HUES48 (cell line): ENCODE data around the gene NOC4L.
"Not testable (repeated sequence)": the region's sequence is repeated elsewhere in the genome, so short reads cannot be mapped to it uniquely, and the experiment has no call there.

Source experiments
- H3K27ac ChIP-seq: one replicate; pipeline ENCODE4 v1.7.0; 2013; ENCODE audit warnings: low read depth, low read length, inconsistent platforms
- H3K27me3 ChIP-seq: 2 replicates; pipeline ENCODE4 v1.6.1; 2013; ENCODE audit warnings: mild to moderate bottlenecking, low read length; ENCODE audit not compliant: control insufficient read depth, insufficient read depth
- H3K36me3 ChIP-seq: 2 replicates; pipeline ENCODE4 v1.6.1; 2013; ENCODE audit warnings: low read length; ENCODE audit not compliant: control insufficient read depth, insufficient read depth
- H3K4me1 ChIP-seq: 2 replicates; pipeline ENCODE4 v1.6.1; 2013; ENCODE audit warnings: mild to moderate bottlenecking, low read length; ENCODE audit not compliant: control insufficient read depth, insufficient read depth
- H3K4me3 ChIP-seq: 2 replicates; pipeline ENCODE4 v1.5.1; 2013; ENCODE audit warnings: mild to moderate bottlenecking, low read depth, low read length
- H3K9ac ChIP-seq: 2 replicates; pipeline ENCODE4 v1.6.1; 2013; ENCODE audit warnings: mild to moderate bottlenecking, low read depth, low read length, moderate library complexity
- H3K9me3 ChIP-seq: 2 replicates; pipeline ENCODE4 v1.6.1; 2013; ENCODE audit warnings: low read length; ENCODE audit not compliant: control insufficient read depth, insufficient read depth

NOC4L gene

DNA sequence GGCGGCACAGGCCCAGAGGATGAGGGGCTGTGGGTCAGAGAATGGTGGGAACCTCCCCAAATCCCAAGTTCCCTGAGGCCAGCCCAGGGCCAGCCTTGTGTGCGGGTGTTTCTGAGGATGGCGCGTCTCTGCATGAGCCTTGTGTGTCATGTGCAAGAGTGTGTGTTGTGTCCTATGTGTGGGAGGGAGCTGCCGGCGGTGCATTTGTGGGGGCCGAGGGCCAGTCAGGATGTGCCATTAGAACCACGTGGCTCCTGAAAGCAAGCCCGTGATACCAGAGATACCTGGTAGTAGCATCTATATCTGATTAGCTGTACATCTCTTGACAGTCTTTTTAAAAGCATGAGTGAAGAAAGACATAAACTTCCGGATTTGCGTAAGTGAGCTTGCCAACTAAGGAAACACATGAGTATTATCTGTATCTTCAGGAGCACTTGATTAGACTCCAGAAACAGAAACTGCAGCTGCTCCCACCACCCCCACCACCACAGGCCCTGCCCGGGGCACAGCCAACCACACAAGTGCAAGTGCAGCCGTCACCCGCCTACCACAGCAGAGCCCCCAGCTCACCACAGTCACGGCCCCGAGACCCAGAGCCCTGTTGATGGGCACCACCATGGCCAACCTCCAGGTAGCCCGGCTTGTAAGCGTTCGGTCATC lies 19.4 kb upstream of the NOC4L start:
- no peak overlapping the region for H3K4me3 ChIP-seq

GRCh38 chr12:132125736-132126135 lies 18.5 kb upstream of the NOC4L start:
- no peaks in the 10 kb centered on the region for H3K27me3 ChIP-seq
- no peak overlapping the region for H3K27ac ChIP-seq
- H3K4me3 ChIP-seq: no peak overlapping the region
- no peak overlapping the region for H3K9ac ChIP-seq
- H3K36me3 ChIP-seq: peaks cover 62% of the 10 kb centered on the region
- H3K4me1 ChIP-seq: no peaks in the 10 kb centered on the region
- peaks cover 25% of the 10 kb centered on the region for H3K9me3 ChIP-seq

More for the DNA sequence above, 19.4 kb upstream of the NOC4L start:
- H3K36me3 ChIP-seq: peaks cover 68% of the 10 kb centered on the region
- no peaks in the 10 kb centered on the region for H3K27me3 ChIP-seq
- no peaks in the 10 kb centered on the region for H3K4me1 ChIP-seq
- peaks cover 24% of the 10 kb centered on the region for H3K9me3 ChIP-seq
- no peak overlapping the region for H3K9ac ChIP-seq
- no peak overlapping the region for H3K27ac ChIP-seq

GRCh38 chr12:132127041-132127440 lies 17.2 kb upstream of the NOC4L start:
- Histone ChIP-seq H3K36me3 (peaks cover 54% of the 10 kb centered on the region), H3K27me3 (no peaks in the 10 kb centered on the region), H3K9me3 (peaks cover 31% of the 10 kb centered on the region), H3K4me1 (no peaks in the 10 kb centered on the region), H3K27ac (no peak overlapping the region), H3K4me3 (no peak overlapping the region), H3K9ac (no peak overlapping the region)

- Histone ChIP-seq H3K4me1 (no peaks in the 10 kb centered on the region), H3K9me3 (peaks cover 31% of the 10 kb centered on the region), H3K9ac (no peak overlapping the region), H3K36me3 (peaks cover 36% of the 10 kb centered on the region), H3K27me3 (no peaks in the 10 kb centered on the region), H3K4me3 (no peak overlapping the region), H3K27ac (no peak overlapping the region)
Measured at GRCh38 chr12:132129007-132129406, 15.2 kb upstream of the NOC4L start.

GRCh38 chr12:132130690-132131089 lies 13.6 kb upstream of the NOC4L start:
- Histone ChIP-seq H3K27me3 (no peaks in the 10 kb centered on the region), H3K9me3 (peaks cover 31% of the 10 kb centered on the region), H3K36me3 (peaks cover 27% of the 10 kb centered on the region), H3K4me1 (no peaks in the 10 kb centered on the region), H3K9ac (no peak overlapping the region), H3K4me3 (no peak overlapping the region), H3K27ac (no peak overlapping the region)

DNA sequence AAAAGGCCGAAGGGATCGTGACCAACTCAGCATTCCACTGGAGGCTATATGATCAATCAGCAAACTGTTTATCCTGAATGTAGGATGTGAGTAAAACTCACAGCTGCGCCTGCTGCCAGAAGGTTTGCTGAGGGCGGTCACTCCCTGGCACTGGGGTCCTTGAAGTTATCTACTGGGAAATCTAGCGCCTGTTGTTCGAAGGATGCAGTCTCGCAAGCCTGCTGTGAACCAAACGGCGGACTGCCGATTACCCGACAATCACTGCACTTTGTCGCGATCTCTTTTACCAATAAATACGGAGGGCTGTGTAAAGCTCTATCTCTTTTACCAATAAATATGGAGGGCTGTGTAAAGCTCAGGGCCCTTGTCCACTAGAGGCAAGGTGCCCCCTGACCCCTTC lies 13.0 kb upstream of the NOC4L start:
- Histone ChIP-seq H3K27ac (no peak overlapping the region), H3K4me1 (no peaks in the 10 kb centered on the region), H3K27me3 (no peaks in the 10 kb centered on the region), H3K4me3 (no peak overlapping the region), H3K36me3 (peaks cover 22% of the 10 kb centered on the region), H3K9ac (no peak overlapping the region), H3K9me3 (peaks cover 31% of the 10 kb centered on the region)

DNA sequence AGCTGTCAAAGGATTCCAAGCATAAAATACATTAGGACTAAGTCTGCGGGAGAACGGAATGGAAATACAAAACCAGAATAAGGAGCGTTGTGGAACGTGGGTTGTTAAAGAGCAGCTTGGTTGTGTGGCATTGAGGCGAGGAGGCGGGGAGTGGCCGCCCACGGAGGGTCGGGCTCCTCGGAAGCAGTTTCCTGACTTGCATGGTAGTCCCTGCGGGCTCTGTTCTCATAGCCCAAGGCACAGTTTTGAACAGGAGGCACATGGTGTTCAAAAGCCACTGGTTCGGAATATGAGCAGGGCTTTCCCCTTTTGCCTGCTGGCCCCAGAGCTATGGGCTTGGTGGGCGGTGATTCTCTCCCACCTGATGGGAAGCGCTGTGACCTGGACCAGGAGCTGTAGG lies 12.3 kb upstream of the NOC4L start:
- H3K4me3 ChIP-seq: no peak overlapping the region
- no peak overlapping the region for H3K9ac ChIP-seq
- H3K36me3 ChIP-seq: peaks cover 14% of the 10 kb centered on the region
- no peak overlapping the region for H3K27ac ChIP-seq
- no peaks in the 10 kb centered on the region for H3K4me1 ChIP-seq
- no peaks in the 10 kb centered on the region for H3K27me3 ChIP-seq
- H3K9me3 ChIP-seq: peaks cover 30% of the 10 kb centered on the region

DNA sequence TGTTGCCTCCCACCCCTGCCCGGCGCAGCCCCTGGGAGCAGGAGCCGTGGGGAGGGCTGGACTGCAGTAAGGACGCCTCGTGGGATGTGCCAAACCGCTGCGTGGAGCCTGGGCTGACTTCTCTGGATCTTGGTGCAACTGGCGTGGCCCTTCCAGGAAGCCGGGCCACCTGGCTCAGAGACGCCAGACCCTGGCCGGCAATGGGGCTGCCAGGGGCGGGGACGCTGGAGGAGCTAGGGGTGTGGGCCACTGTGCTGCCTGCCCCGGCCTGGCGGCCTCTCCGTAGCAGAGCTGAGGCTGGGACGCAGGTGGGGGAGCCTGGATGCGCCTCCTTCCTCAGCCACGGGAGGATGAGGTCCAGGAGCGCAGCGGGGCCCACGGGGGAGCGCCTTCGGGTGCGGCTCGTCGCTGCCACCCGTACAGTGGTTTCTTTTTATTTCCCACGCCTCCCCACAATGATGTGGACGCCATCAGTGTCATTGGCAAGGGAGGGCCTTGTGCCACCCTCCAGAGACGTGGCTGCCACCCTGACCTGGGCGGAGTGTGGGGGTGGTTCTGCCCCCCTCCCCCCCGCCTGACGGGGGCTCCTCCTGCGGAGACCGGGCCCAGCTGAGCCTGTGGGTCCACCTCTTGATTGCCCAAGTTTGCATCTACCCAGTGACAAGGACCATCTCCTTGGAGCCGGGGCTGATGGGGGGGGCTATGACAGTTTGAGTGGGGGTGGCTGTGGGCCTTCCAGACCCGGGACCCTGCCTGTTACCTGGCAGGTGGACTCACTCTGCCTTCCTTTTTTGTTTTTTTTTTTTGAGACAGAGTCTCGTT lies 11.4 kb upstream of the NOC4L start:
- peaks cover 22% of the 10 kb centered on the region for H3K9me3 ChIP-seq
- H3K27me3 ChIP-seq: peaks cover under 1% of the 10 kb centered on the region; the same call in 1 of the 2 replicates
- H3K9ac ChIP-seq: no peak overlapping the region
- no peak overlapping the region for H3K4me3 ChIP-seq
- no peak overlapping the region for H3K27ac ChIP-seq
- no peaks in the 10 kb centered on the region for H3K4me1 ChIP-seq
- peaks cover 7% of the 10 kb centered on the region for H3K36me3 ChIP-seq

- Histone ChIP-seq H3K27ac (no peak overlapping the region), H3K4me1 (no peaks in the 10 kb centered on the region), H3K36me3 (peaks cover 8% of the 10 kb centered on the region), H3K9me3 (peaks cover 10% of the 10 kb centered on the region; the same call in 1 of the 2 replicates), H3K9ac (no peak overlapping the region), H3K27me3 (peaks cover 4% of the 10 kb centered on the region; the same call in 1 of the 2 replicates), H3K4me3 (no peak overlapping the region)
Measured at GRCh38 chr12:132133952-132134652, 10.2 kb upstream of the NOC4L start.

- H3K27ac ChIP-seq, H3K9ac ChIP-seq, H3K4me1 ChIP-seq, H3K9me3 ChIP-seq, H3K27me3 ChIP-seq, H3K4me3 ChIP-seq: not testable (repeated sequence)
- H3K36me3 ChIP-seq: peaks cover 14% of the 10 kb centered on the region
Measured at GRCh38 chr12:132134653-132135183, 9.5 kb upstream of the NOC4L start.
